LNCAP (cell line): ENCODE results near the gene HOXB7.

Experiments
- TF ChIP-seq, protein P1 (sequence below): fragments of 450-650 bp; IDR thresholded peaks from 2 replicates; pipeline ENCODE4 v1.5.1; 2017; ENCODE audit warnings: mild to moderate bottlenecking

Gene HOXB7

DNA sequence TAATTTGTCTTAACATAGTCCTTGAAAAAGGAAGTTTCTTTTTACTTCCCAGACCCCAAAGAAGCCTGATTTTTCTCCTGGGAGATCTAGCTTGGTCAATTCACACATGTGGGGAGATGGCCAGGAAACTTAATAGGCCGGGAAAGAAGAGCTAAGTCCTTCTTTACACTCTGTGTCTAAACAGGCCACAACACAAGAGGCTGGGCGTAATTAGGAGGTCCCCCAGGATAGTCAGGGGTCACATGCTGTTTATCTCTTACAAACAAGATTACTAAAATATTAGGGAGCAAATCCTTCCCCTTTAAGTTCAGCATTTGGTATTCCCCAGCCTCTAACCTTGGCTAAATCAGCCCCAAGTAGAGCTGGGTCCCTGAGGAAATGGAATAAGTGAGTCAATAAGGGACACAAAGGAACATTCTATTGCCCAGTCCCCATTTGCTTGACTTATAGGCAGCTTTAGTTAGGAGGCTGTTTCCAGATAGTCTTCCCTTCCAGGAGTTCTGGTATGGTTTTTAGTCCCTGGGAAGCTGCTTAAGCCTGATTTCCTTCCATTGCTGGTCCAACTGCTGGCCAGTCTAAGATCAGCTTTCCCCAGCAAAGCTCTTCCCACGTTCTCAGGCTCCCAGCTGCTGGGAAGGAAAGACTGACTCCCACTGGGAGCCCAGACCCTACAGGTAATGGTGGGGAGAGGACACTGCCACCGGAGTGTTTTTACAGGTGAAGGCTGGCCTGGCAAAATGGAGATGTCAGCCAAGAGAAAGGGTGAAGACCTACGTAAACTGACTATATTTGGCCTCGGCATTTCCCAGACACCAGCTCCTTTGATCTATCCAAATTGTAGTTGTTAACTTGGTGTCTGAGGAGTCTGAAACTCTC lies 29.4 kb upstream of the HOXB7 start:
- TF ChIP-seq, protein P1, sequence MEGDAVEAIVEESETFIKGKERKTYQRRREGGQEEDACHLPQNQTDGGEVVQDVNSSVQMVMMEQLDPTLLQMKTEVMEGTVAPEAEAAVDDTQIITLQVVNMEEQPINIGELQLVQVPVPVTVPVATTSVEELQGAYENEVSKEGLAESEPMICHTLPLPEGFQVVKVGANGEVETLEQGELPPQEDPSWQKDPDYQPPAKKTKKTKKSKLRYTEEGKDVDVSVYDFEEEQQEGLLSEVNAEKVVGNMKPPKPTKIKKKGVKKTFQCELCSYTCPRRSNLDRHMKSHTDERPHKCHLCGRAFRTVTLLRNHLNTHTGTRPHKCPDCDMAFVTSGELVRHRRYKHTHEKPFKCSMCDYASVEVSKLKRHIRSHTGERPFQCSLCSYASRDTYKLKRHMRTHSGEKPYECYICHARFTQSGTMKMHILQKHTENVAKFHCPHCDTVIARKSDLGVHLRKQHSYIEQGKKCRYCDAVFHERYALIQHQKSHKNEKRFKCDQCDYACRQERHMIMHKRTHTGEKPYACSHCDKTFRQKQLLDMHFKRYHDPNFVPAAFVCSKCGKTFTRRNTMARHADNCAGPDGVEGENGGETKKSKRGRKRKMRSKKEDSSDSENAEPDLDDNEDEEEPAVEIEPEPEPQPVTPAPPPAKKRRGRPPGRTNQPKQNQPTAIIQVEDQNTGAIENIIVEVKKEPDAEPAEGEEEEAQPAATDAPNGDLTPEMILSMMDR: no peak

GRCh38 chr17:48639136-48639535 lies 28.3 kb upstream of the HOXB7 start:
- TF ChIP-seq, protein P1: no peak

DNA sequence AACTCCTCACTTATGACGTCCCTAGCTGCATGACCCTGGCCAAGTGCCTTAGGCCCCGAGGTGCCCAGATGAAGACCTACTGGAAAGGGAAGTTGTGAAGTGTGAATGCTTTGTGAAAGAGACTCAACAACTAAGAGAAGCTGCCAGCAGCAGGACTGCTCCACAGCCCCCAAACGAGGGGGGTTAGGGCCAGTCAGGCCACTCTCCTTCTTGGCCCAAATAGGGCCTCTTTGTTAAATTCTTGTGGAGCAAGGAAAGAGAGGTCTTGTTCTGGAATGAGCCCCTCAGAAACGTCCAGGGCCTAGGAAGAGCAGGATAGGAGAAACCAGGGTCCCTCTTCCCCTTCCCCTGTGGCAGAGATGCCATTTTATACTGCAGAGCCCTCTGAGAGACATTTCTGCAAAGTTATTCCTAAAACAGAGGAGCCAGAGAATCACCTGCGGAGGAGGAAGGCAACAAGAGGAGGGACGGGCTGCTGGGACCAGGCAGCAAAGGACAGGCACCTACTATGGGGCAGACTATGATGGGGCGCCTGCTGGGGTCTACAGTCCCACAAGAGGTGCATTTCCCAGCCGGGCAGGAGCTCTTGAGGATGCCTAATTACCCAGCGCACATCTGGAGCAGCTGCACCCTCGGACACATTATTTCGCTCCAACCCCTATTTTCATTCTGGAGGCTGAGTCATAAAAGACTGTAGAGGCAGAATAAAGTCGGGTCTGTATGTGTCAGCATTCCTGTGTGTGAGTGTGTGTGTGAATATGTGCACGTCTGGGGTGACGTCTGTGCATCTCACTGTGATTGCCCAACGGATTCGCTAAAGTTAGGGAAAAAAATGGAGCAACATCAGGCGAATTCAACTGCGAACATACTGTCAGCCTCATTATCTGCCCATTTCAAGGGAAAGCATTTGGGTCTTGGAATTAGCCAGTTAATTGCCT lies 26.8 kb upstream of the HOXB7 start:
- TF ChIP-seq, protein P1: no peak

- TF ChIP-seq, protein P1: peak; percentile 61
Observed at GRCh38 chr17:48636177-48637018, 25.6 kb upstream of the HOXB7 start.

GRCh38 chr17:48634493-48635208 lies 23.8 kb upstream of the HOXB7 start:
- TF ChIP-seq, protein P1: no peak

- TF ChIP-seq, protein P1: no peak
Observed at GRCh38 chr17:48633266-48633677, 22.5 kb upstream of the HOXB7 start.
